CD8-positive, alpha-beta memory T cell (primary cell): ENCODE results near the gene TNIP2. TPM values are rescaled to one million over a fixed set of nuclear protein-coding genes. Genes with fewer than 3 reads are reported as not detected.
A peak's percentile ranks its signal among the peaks of the same experiment; 100 is the strongest.

ENCODE experiments used
- CTCF ChIA-PET: fragments of 350-600 bp; sonication (Branson Sonifier 250); formaldehyde crosslinking; loops from one replicate; lab custom pipeline; 2021; ENCODE audit warnings: antibody characterized with exemption; lab: Charles Lee
- POLR2A ChIA-PET: fragments of 350-600 bp; sonication (Branson Sonifier 250); formaldehyde crosslinking; loops from one replicate; lab custom pipeline; 2021; ENCODE audit warnings: antibody characterized with exemption; lab: Charles Lee
- DNase-seq, 5 donors: peaks; one replicate each; pipeline versions ENCODE4 v3.0.0 to v3.0.0-alpha.2; 2020 to 2022; ENCODE audit warnings: mixed read lengths in 1 of 5
- H3K27ac ChIP-seq: one replicate; pipeline ENCODE4 v1.7.0; 2013; ENCODE audit warnings: low read depth, mild to moderate bottlenecking, low read length, moderate library complexity
- H3K27me3 ChIP-seq: 2 replicates; pipeline ENCODE4 v1.7.0; 2013; ENCODE audit warnings: low read length, mild to moderate bottlenecking; ENCODE audit not compliant: insufficient read depth, poor library complexity, severe bottlenecking
- H3K36me3 ChIP-seq: 2 replicates; pipeline ENCODE4 v1.7.0; 2013; ENCODE audit warnings: mild to moderate bottlenecking, low read length, moderate library complexity; ENCODE audit not compliant: insufficient read depth
- H3K4me1 ChIP-seq: 2 replicates; pipeline ENCODE4 v1.7.0; 2013; ENCODE audit warnings: mild to moderate bottlenecking, low read length, moderate library complexity; ENCODE audit not compliant: insufficient read depth
- H3K4me3 ChIP-seq: 2 replicates; pipeline ENCODE4 v1.7.0; 2013; ENCODE audit warnings: mild to moderate bottlenecking, low read length
- H3K9me3 ChIP-seq: 2 replicates; pipeline ENCODE4 v1.7.0; 2013; ENCODE audit warnings: mild to moderate bottlenecking, low read length
- H3K27ac Mint-ChIP-seq, 8 donors: one replicate each; pipeline ENCODE4 v1.8.0; 2020 to 2021; ENCODE audit warnings: mixed read lengths in 8 of 8, mild to moderate bottlenecking in 6 of 8, inconsistent platforms in 3 of 8, moderate library complexity in 3 of 8
- H3K27me3 Mint-ChIP-seq, 2 donors: one replicate each; pipeline ENCODE4 v1.8.0; 2020 to 2021; ENCODE audit warnings: mixed read lengths in 2 of 2, mild to moderate bottlenecking in 1 of 2, moderate library complexity in 1 of 2
- H3K36me3 Mint-ChIP-seq, 3 donors: one replicate each; pipeline ENCODE4 v1.8.0; 2020 to 2021; ENCODE audit warnings: mixed read lengths in 3 of 3, inconsistent platforms in 1 of 3, mild to moderate bottlenecking in 1 of 3
- H3K4me1 Mint-ChIP-seq, 3 donors: one replicate each; pipeline ENCODE4 v1.8.0; 2020 to 2021; ENCODE audit warnings: mixed read lengths in 3 of 3, inconsistent platforms in 1 of 3, mild to moderate bottlenecking in 1 of 3
- H3K4me3 Mint-ChIP-seq, 7 donors: one replicate each; pipeline ENCODE4 v1.8.0; 2020 to 2021; ENCODE audit warnings: mixed read lengths in 7 of 7, mild to moderate bottlenecking in 6 of 7, moderate library complexity in 4 of 7, inconsistent platforms in 2 of 7
- H3K9me3 Mint-ChIP-seq, 5 donors: one replicate each; pipeline ENCODE4 v1.8.0; 2020 to 2022; ENCODE audit warnings: mixed read lengths in 5 of 5, mild to moderate bottlenecking in 3 of 5, moderate library complexity in 2 of 5, inconsistent platforms in 1 of 5
- polyA plus RNA-seq: library from polyadenylated mRNA; unstranded; fragments of 300-500 nt; fragmentation: Illumina TruSeq; gene quantifications from one replicate; pipeline ENCODE4 v1.2.3, GENCODE V29; 2021
- total RNA-seq, 2 experiments: library from RNA; stranded (reverse); gene quantifications; one replicate each; pipeline ENCODE4 v1.2.3, GENCODE V29; 2021

The TNIP2 gene
- total and polyA plus RNA-seq, 3 experiments from 2014 or later = 57.4 to 92.3 (median 87.7) TPM

DNA sequence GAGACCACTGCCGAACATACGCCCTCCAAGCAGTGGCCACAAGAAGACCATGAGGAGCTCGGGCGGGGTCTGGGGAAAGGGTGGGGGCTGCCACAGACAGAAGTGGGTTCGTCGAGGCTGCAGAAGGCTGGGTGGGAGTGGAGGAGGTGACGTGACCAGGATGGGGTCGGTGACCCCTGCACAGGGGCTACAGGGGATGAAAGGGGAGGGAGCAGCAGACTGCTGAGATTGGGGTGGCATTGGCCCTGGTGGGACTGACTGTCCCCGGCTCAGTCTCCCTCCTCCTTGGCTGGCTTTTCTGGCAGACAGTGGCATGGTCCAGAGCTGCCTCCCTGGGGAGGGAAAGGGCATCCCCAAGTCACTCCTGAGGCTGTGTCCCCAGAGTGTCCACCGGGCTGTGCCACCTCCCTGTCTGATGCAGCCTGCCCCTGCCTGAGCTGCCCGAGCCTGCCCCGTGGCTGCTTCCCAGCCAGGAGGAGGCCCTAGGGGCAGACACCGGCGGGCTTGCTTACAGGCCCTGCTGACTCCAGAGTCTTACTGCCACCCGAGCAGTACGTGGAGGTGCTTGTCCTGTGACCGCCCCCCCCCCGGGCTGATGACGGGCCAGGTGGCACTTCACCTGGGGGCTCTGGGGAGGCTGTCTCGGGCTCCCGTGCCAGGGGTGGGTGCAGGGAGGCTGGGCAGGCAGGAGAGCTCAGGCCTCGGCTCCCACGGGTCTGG lies 44.0 kb upstream of the TNIP2 start:
- H3K4me3 ChIP-seq = no peak overlapping the region
- peak in 1 of 5 donors; percentile 40 for DNase-seq
- H3K27me3 ChIP-seq = no peaks in the 10 kb centered on the region
- no peaks in the 10 kb centered on the region for H3K36me3 ChIP-seq
- H3K4me1 ChIP-seq = peaks cover 49% of the 10 kb centered on the region
- Mint-ChIP-seq H3K27me3 (no peaks in the 10 kb centered on the region), H3K4me1 (peaks cover 22 to 35% (median 22%) of the 10 kb centered on the region in 3 donors), H3K4me3 (peak overlapping the region in 6 of 7 donors; percentile 52 to 81 (median 60)), H3K9me3 (no peaks in the 10 kb centered on the region), H3K36me3 (no peaks in the 10 kb centered on the region), H3K27ac (peak overlapping the region in 4 of 8 donors; percentile 51 to 80 (median 66))
- no peaks in the 10 kb centered on the region for H3K9me3 ChIP-seq
- peak overlapping the region; percentile 16 for H3K27ac ChIP-seq
- CTCF ChIA-PET = no interaction called here
- POLR2A ChIA-PET = interaction anchor here (0.8 to 0.9 kb wide), 2 partner anchors 13 to 14 kb away, joined by 3 to 5 read pairs; no protein-coding TSS in a partner anchor

DNA sequence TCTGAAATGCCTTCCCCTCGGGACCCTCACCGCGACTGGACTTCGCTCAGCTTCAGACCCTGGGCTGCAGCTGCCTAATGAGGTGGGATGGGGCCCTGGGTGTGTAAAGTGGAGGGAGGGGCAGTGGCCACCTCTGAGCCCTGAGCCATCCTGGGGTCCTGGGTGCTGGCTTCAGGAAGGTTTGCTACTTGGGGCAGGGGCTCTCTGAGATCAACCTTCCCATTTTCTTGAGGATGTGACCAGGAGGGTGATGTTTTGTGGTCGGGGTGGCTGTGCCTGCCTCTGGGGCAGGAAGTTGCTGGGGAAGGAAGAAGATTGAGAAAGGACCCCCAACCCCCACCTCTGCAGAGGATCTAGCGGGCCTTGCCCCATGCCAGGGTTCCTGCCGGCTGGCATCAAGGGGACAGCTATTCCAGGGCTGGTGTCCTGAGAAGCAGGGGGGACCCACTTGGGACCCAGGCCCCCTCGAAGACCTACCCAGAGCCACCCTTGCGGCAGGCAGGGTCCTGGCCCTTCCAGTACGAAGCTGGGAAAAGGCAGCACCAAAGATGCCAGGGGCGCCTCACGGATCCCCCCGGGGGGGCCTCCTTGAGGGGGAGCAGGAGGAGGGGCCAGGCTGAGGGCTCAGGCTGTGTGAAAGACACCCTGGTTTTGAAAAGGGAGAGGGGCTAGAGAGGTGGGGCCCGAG lies 43.2 kb upstream of the TNIP2 start:
- H3K36me3 ChIP-seq = no peaks in the 10 kb centered on the region
- H3K27ac ChIP-seq = peak overlapping the region; percentile 16
- peak overlapping the region; percentile 50 for H3K4me3 ChIP-seq
- no peaks in the 10 kb centered on the region for H3K36me3 Mint-ChIP-seq
- H3K27me3 Mint-ChIP-seq = no peaks in the 10 kb centered on the region
- DNase-seq = peak in 1 of 5 donors; percentile 44
- no peaks in the 10 kb centered on the region for H3K9me3 Mint-ChIP-seq
- ChIA-PET CTCF (no interaction called here), POLR2A (interaction anchor here (0.9 to 2.1 kb wide), 2 partner anchors 12 to 15 kb away, joined by 3 to 9 read pairs; no protein-coding TSS in a partner anchor)
- H3K27ac Mint-ChIP-seq = peak overlapping the region in 7 of 8 donors; percentile 51 to 90 (median 80)
- H3K9me3 ChIP-seq = no peaks in the 10 kb centered on the region
- H3K4me3 Mint-ChIP-seq = peak overlapping the region; percentile 60 to 86 (median 78)
- H3K27me3 ChIP-seq = no peaks in the 10 kb centered on the region
- peaks cover 57% of the 10 kb centered on the region for H3K4me1 ChIP-seq
- peaks cover 29 to 43% (median 30%) of the 10 kb centered on the region in 3 donors for H3K4me1 Mint-ChIP-seq

DNA sequence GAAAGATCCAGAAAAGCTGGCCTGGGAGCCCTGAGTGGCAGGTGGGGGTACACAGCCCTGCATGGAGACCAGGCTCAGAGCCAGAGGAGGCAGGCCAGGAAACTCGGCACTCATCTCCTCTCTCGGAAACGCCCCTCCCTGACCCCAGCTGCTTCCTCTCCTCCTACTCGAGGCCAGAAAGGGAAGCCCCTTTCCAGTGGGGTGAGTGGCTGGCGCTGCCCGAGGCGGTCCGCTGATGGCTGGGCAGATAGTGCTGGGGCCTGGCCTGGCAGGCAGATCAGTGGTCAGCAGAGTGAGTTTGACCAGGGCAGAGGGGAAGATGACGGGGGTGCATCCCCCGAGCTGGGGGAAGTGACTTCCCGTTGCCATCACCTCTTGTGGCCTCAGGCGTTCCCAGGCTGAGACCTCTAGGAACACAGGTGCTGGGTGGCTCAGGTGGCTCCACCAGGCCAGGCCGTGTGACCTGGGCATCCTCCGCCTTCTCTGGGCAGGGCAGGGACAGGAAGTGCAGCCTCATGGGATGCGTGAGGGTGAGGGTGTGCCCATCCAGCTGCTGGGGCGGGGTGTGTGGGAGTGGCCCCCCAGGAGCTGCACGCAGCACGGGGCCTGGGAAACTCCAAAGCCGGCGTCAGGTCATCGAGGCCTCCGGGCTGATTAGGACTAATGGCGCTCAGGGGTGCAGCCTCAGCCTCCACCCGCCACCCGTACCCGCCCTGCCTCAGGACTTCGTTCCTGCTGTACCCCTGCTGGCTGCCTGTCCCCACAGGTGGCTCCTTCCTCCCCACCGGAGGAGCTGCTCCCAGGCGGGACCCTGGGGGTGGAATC lies 42.5 kb upstream of the TNIP2 start:
- Histone ChIP-seq H3K4me3 (peak overlapping the region; percentile 50), H3K27me3 (no peaks in the 10 kb centered on the region), H3K27ac (peak overlapping the region; percentile 6), H3K9me3 (no peaks in the 10 kb centered on the region), H3K4me1 (peaks cover 65% of the 10 kb centered on the region), H3K36me3 (no peaks in the 10 kb centered on the region)
- H3K4me1 Mint-ChIP-seq = peaks cover 35 to 51% (median 38%) of the 10 kb centered on the region in 3 donors
- no peaks in the 10 kb centered on the region for H3K36me3 Mint-ChIP-seq
- peak overlapping the region; percentile 34 to 92 (median 82) for H3K27ac Mint-ChIP-seq
- ChIA-PET POLR2A (interaction anchor here (1.2 to 2.1 kb wide), 2 partner anchors 13 to 15 kb away, joined by 3 to 9 read pairs; no protein-coding TSS in a partner anchor), CTCF (interaction anchor here (0.6 kb wide), 1 partner anchor 13 kb away, joined by 3 read pairs; no protein-coding TSS in a partner anchor)
- H3K9me3 Mint-ChIP-seq = no peaks in the 10 kb centered on the region
- peak overlapping the region; percentile 60 to 81 (median 78) for H3K4me3 Mint-ChIP-seq
- DNase-seq = peak in 3 of 5 donors; percentile 22 to 61 (median 39)
- H3K27me3 Mint-ChIP-seq = no peaks in the 10 kb centered on the region

- POLR2A ChIA-PET = interaction anchor here (1.2 to 2.1 kb wide), 2 partner anchors 14 to 15 kb away, joined by 3 to 9 read pairs; no protein-coding TSS in a partner anchor
- CTCF ChIA-PET = interaction anchor here (0.6 to 1.2 kb wide), 3 partner anchors 13 to 34 kb away, joined by 3 read pairs; no protein-coding TSS in a partner anchor
- no peaks in the 10 kb centered on the region for H3K27me3 Mint-ChIP-seq
- DNase-seq = peak in 3 of 5 donors; percentile 27 to 48 (median 34)
- Histone ChIP-seq H3K27me3 (no peaks in the 10 kb centered on the region), H3K27ac (no peak overlapping the region), H3K36me3 (no peaks in the 10 kb centered on the region), H3K4me3 (peak overlapping the region; percentile 50), H3K9me3 (no peaks in the 10 kb centered on the region), H3K4me1 (peaks cover 66% of the 10 kb centered on the region)
- peak overlapping the region; percentile 27 to 79 (median 77) for H3K4me3 Mint-ChIP-seq
- H3K36me3 Mint-ChIP-seq = no peaks in the 10 kb centered on the region
- no peaks in the 10 kb centered on the region for H3K9me3 Mint-ChIP-seq
- H3K27ac Mint-ChIP-seq = peak overlapping the region in 7 of 8 donors; percentile 48 to 92 (median 82)
- H3K4me1 Mint-ChIP-seq = peaks cover 37 to 53% (median 38%) of the 10 kb centered on the region in 3 donors
Measured at GRCh38 chr4:2797545-2798305, 41.6 kb upstream of the TNIP2 start.

- POLR2A ChIA-PET = no interaction called here
- H3K4me1 ChIP-seq = peaks cover 66% of the 10 kb centered on the region
- H3K9me3 Mint-ChIP-seq = no peaks in the 10 kb centered on the region
- H3K4me3 Mint-ChIP-seq = peak overlapping the region in 1 of 7 donors; percentile 27
- no peaks in the 10 kb centered on the region for H3K9me3 ChIP-seq
- H3K4me1 Mint-ChIP-seq = peaks cover 38 to 59% (median 38%) of the 10 kb centered on the region in 3 donors
- no peaks in the 10 kb centered on the region for H3K36me3 ChIP-seq
- H3K27me3 ChIP-seq = no peaks in the 10 kb centered on the region
- no peaks in the 10 kb centered on the region for H3K27me3 Mint-ChIP-seq
- peak overlapping the region in 2 of 8 donors; percentile 12 to 48 for H3K27ac Mint-ChIP-seq
- CTCF ChIA-PET = interaction anchor here (0.7 to 1.2 kb wide), 2 partner anchors 22 to 33 kb away, joined by 3 read pairs; no protein-coding TSS in a partner anchor
- H3K4me3 ChIP-seq = no peak overlapping the region
- peak in 1 of 5 donors; percentile 29 for DNase-seq
- no peak overlapping the region for H3K27ac ChIP-seq
- no peaks in the 10 kb centered on the region for H3K36me3 Mint-ChIP-seq
Measured at GRCh38 chr4:2796849-2797544, 40.9 kb upstream of the TNIP2 start.

DNA sequence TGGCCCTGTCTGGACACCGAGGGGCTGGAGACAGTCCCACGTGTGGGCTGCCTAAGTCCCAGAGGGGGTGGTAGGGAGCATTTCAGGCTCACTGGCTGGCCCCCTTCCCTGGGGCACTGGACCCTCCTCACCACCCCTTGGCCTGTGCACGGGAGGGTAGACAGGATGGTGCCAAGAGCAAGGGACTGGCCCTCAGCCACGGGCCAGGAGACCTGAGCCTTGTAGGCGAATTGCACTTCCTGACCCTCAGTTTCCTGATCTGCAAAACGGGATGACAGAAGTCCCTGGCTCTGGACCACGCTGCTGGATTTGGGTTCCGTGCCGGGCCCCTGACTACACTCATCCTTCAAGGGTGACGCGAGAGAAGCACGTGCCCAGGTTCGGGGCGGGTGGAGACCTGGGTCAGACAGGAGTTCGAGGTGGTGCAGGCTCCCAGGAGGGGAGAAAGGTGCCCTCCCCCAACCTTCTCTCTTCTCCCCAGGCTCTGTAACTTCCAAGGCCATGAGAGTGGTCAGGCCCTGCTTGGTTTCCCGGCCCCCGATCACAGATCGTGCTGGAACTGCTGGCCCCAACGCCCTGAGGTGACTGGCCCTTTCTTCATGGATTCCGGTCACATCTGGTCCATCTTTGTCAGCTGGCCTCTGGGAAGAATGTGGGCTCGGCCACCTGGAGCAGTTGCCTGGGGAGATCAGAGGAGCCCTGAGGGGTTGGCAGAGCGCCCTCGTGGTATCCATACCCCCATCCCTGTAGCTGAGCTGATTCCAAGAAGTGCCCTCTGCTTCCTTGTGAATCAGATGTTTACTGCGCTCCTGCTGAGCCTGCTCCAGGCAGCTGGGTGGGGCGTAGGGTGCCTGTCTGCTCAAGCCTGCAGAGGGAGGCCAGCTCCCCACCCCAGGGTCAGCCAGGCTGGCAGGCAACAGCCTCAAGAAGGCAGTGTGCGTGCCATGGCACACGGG lies 40.0 kb upstream of the TNIP2 start:
- Histone ChIP-seq H3K4me3 (no peak overlapping the region), H3K27me3 (no peaks in the 10 kb centered on the region), H3K36me3 (no peaks in the 10 kb centered on the region), H3K4me1 (peaks cover 60% of the 10 kb centered on the region), H3K9me3 (no peaks in the 10 kb centered on the region), H3K27ac (no peak overlapping the region)
- Mint-ChIP-seq H3K36me3 (no peaks in the 10 kb centered on the region), H3K27ac (peak overlapping the region in 1 of 8 donors; percentile 64), H3K4me1 (peaks cover 33 to 61% (median 41%) of the 10 kb centered on the region in 3 donors), H3K9me3 (no peaks in the 10 kb centered on the region), H3K27me3 (no peaks in the 10 kb centered on the region), H3K4me3 (peak overlapping the region in 1 of 7 donors; percentile 57)
- no peak for DNase-seq
- ChIA-PET POLR2A (no interaction called here), CTCF (interaction anchor here (0.7 kb wide), 1 partner anchor 23 kb away, joined by 3 read pairs; no protein-coding TSS in a partner anchor)
